Astrocyte (in vitro differentiated cells and primary cell): ENCODE data around the gene NCOA1.
"Not testable (repeated sequence)": the region's sequence is repeated elsewhere in the genome, so short reads cannot be mapped to it uniquely, and the experiment has no call there.

Experiments
- CTCF ChIP-seq: IDR thresholded peaks from 2 replicates; pipeline ENCODE4 v1.5.1; 2011; ENCODE audit warnings: low read depth, mild to moderate bottlenecking, inconsistent platforms, low read length, moderate library complexity; ENCODE audit not compliant: insufficient read depth
- EZH2 ChIP-seq: IDR thresholded peaks from 2 replicates; pipeline ENCODE4 v1.6.1; 2012; ENCODE audit warnings: mild to moderate bottlenecking, low read length, inconsistent platforms; ENCODE audit not compliant: insufficient read depth

GRCh38 chr2:24678066-24678465, 187.0 kb downstream of the NCOA1 start:
- not testable (repeated sequence) for TF ChIP-seq CTCF, EZH2
